NCI-H1105 treated with DMSO at 0.1 percent for 48 hours (cell line): Measurements from ENCODE around the gene CDK16.
A peak's percentile ranks its signal among the peaks of the same experiment; 100 is the strongest.

Experiments used
- DNase-seq: peaks from one replicate; lab custom pipeline; 2025; lab: John Stamatoyannopoulos, UW

The CDK16 gene

DNA sequence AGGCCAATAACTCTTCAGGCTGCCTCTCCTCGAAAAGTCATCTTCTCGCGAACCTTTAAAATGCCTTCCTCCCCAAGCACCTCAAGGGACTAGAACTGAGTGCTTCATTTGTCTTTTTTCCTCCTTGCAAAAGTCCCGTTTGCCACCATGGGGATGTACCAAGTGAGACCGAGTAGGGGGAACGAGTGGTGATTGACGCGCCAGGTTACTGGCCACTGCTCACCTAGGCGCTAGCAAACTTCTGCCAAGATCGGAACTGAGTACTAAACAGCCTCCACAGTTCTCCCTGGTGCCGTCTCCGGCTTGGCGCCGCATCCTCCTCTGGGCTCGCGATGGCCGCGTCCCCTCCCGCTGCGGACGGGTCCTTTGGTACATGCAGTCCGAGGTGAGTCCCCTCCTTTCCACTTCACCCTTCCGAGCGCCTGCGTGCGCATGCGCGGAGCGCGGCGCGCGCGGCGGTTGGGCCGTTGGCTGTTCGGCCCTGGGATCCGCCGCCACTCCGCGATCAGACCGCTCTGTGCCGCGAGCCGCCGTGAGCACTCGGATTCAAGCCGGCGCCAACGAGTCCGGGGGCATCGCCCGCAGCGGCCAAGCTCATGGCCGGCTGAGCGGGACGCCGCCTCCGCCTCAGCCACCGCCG lies at the start of gene CDK16:
Gene CDK16 (plus strand): TSS at position 402 of the 640 bp plus-strand sequence. CDS start 4,877 bp downstream, outside the sequence.
- peak; percentile 66 for DNase-seq

DNA sequence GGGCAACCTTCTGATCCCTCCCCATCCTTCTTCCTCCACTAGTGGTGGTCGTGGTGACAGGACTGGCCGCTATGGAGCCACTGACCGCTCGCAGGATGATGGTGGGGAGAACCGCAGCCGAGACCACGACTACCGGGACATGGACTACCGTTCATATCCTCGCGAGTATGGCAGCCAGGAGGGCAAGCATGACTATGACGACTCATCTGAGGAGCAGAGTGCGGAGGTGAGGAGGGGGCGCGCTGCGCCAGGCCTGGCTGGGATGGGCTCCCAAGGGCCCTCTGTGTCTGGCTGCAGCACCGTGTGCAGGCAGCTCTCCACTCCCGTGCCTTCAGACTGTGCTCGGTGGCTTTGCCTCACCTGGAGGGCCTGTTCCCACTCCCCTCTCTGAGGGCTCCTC lies 49.2 kb upstream of the CDK16 start:
- DNase-seq = no peak

- no peak for DNase-seq
Observed at GRCh38 chrX:47169726-47170515, 48.6 kb upstream of the CDK16 start.

- no peak for DNase-seq
Observed at GRCh38 chrX:47170861-47171692, 47.4 kb upstream of the CDK16 start.

DNA sequence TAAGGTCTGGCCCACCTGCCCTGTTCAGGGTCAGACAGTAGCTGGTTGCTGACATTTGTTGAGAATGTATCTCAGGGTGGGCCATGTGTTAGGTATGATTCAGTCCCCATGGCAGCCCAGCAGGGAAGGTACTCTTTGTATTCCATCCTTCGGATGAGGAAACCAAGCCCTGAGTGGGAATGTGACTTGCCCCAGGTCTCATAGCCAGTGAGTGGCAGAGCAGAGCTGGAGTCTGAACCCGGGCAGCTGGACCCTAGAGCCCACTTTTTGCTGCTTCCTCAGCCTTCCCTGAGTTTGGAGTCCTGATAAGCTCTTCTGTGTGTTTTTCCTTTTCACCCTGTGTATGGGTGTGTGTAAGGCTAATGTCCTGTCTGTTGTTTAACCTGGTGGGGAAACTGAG lies 46.5 kb upstream of the CDK16 start:
- DNase-seq = no peak

DNA sequence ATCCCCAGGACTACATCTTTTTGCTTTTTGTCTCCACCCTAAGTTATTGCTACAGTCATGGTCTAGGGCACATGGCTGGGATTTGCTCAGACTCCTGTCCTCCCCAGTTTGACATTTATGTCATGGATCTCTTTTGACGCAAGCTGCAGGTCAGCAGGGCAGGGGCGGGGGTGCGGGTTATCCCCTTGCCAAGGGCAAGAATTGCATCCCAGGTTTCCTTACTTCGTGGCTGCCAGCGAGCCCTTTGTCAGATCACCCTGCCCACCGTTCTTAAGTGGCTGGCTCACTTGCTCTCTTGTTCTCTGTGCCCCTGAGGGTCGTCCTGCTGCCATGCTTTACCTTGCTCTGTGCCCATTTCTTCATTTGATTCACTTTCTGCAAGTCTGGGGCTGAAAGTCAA lies 45.9 kb upstream of the CDK16 start:
- no peak for DNase-seq

- no peak for DNase-seq
Observed at GRCh38 chrX:47172971-47173792, 45.3 kb upstream of the CDK16 start.

GRCh38 chrX:47174376-47174775 lies 44.1 kb upstream of the CDK16 start:
- DNase-seq = no peak

GRCh38 chrX:47174846-47175587 lies 43.5 kb upstream of the CDK16 start:
- no peak for DNase-seq

GRCh38 chrX:47175588-47175980 lies 42.9 kb upstream of the CDK16 start:
- DNase-seq = no peak

- no peak for DNase-seq
Observed at GRCh38 chrX:47176101-47176740, 42.3 kb upstream of the CDK16 start.

DNA sequence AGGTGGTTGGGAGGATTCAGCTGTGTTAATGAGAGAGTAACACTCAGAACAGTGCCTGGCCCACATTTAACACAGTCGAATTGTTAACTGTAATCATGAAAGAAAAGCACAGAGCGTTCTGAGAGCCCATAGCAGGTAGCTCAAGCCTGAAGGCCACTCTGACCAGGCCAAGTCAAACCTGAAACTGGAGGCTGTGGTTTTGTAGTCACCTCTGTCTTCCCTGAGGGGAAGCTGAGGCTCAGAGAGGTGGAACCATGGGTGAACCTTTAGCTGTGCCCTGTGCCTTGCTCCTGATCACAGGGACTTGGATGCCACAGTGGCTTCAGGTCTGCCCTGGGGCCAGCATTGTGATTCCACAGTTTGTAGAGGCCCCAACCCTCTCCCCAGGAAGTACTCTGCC lies 41.4 kb upstream of the CDK16 start:
- no peak for DNase-seq

GRCh38 chrX:47178337-47178736 lies 40.1 kb upstream of the CDK16 start:
- no peak for DNase-seq

GRCh38 chrX:47179221-47179927 lies 39.1 kb upstream of the CDK16 start:
- no peak for DNase-seq

DNA sequence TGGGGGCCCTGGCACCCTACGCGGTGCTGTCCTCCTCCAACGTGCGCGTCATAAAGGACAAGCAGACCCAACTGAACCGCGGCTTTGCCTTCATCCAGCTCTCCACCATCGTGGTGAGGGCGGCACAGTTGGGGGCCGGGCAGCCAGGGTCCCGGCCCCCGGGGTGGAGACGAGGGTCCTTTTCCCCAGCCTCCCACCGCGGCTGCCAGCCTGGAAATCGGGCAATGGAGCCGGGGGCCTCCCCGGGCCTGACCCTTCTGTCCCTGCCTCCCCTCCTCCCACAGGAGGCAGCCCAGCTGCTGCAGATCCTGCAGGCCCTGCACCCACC lies 38.6 kb upstream of the CDK16 start:
- DNase-seq = no peak

DNA sequence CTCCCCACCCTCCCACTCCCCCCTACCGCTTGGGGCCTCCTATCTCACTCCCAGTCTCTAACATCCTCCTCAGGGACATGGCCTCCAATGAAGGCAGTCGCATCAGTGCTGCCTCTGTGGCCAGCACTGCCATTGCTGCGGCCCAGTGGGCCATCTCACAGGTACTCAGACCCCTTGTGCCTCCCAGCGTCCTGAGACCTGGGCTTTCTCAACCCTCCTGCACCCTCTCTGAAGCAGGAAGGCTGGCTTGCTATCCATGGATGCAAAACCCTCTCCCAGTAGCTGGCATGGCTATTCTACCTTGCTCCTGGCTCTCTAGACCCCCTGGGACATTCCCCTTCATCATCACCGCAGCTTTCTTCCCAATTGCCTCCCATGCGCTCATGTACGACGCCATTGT lies 38.1 kb upstream of the CDK16 start:
- no peak for DNase-seq

DNA sequence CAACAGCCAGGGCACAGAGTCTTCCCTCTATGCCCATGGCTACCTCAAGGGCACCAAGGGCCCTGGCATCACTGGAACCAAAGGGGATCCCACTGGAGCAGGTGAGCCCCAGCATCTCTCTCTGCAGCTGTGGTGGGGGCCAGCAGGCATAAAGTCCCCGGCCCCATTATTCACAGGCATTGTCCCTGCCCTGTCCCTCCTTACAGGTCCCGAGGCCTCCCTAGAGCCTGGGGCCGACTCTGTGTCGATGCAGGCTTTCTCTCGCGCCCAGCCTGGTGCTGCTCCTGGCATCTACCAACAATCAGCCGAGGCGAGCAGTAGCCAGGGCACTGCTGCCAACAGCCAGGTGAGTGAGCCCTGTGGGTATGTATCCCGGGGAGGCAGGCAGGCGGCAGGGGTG lies 37.2 kb upstream of the CDK16 start:
- no peak for DNase-seq

DNA sequence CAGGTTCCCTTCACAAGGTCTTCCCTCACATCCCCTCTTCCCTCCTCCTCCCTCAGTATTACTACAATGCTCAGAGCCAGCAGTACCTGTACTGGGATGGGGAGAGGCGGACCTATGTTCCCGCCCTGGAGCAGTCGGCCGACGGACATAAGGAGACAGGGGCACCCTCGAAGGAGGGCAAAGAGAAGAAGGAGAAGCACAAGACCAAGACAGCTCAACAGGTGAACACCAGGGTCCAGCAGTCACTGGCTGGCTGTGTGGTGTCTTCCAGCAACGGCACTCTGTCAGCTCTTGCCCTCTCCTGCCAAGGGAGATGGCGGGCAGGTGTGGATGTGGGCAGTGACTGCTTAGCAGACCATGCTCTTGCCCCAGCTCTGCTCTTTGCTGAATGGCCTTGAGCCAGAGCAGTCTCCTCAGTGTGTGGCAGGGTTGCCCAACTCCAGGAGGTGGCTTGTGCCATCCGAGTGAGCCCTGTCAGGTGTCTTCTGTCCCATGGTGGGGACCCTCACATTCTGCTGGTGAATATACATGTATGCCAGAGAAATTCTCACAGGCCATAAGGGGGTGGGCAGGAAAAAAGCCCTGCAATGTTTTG lies 36.3 kb upstream of the CDK16 start:
- DNase-seq = no peak

DNA sequence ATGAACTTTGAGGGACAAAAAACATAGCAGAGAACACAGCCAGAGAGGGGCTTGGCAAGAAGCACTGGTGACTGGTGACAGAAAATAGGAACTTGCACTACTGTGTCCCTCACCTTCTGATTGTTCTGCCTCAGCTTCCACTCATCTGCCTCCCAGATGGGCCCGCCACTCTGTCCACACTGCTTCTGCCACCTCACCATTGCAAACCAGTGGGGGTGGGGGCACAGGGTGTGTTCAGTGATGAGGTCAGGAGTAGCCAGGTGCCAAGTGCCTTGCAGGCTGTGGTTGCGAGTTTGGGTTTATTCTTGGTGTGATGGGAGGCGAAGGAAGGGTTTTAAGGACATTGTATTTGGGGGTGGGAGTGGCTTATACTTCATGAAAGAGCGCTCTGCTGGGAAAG lies 34.0 kb upstream of the CDK16 start:
- no peak for DNase-seq

DNA sequence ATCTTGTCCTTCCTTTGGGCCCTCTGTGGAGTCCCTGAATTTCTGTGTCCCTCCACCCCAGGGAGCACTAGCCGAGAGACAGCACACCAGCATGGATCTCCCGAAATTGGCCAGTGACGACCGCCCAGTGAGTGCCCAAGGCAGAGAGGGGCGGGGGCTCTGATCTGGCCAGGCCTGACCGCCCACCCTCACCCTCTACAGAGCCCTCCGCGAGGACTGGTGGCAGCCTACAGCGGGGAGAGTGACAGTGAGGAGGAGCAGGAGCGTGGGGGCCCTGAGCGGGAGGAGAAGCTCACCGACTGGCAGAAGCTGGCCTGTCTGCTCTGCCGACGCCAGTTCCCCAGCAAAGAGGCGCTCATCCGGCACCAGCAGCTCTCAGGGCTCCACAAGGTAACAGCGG lies 33.2 kb upstream of the CDK16 start:
- DNase-seq = no peak
